D721Med (cell line): Measurements from ENCODE around the gene SULT4A1.

Source experiments
- DNase-seq: peaks from one replicate; pipeline ENCODE4 v3.0.0; 2011; ENCODE audit warnings: low spot score; ENCODE audit not compliant: insufficient read length
- FAIRE-seq: peaks from 2 replicates; lab custom pipeline; 2011; peaks lifted over from hg19 to GRCh38; lab: Jason Lieb, UNC
- TF ChIP-seq, protein P1 (sequence below): IDR thresholded peaks from 2 replicates; pipeline ENCODE4 v1.5.1; 2012; ENCODE audit warnings: mild to moderate bottlenecking, control low read depth; ENCODE audit not compliant: insufficient read depth; ENCODE audit errors: missing control alignments

Gene SULT4A1

DNA sequence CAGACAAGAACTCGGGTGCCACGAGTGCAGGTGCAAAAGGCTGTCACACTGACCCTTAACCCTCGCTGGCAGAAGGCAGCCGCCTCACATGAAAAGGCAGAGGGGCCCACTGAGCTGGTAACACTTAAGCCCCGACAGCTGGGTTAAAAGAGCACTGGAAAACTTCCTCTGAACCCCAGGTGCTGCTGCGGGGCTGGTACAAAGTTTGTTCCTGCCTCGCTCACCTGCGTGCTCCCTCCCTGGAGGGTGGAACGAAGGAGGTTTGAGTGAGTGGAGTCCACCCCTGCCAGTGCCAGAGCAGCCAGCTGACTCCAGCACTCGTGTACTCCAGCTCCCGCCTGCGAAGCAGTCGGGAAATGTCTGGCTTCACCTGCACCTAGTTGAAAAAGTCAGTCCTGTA lies 12.6 kb downstream of the SULT4A1 start:
- TF ChIP-seq, protein P1, sequence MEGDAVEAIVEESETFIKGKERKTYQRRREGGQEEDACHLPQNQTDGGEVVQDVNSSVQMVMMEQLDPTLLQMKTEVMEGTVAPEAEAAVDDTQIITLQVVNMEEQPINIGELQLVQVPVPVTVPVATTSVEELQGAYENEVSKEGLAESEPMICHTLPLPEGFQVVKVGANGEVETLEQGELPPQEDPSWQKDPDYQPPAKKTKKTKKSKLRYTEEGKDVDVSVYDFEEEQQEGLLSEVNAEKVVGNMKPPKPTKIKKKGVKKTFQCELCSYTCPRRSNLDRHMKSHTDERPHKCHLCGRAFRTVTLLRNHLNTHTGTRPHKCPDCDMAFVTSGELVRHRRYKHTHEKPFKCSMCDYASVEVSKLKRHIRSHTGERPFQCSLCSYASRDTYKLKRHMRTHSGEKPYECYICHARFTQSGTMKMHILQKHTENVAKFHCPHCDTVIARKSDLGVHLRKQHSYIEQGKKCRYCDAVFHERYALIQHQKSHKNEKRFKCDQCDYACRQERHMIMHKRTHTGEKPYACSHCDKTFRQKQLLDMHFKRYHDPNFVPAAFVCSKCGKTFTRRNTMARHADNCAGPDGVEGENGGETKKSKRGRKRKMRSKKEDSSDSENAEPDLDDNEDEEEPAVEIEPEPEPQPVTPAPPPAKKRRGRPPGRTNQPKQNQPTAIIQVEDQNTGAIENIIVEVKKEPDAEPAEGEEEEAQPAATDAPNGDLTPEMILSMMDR: no peak
- no peak for FAIRE-seq
- DNase-seq: no peak

- TF ChIP-seq, protein P1: peak; percentile 31
- no peak for FAIRE-seq
- no peak for DNase-seq
Measured at GRCh38 chr22:43848366-43849171, 13.7 kb downstream of the SULT4A1 start.

DNA sequence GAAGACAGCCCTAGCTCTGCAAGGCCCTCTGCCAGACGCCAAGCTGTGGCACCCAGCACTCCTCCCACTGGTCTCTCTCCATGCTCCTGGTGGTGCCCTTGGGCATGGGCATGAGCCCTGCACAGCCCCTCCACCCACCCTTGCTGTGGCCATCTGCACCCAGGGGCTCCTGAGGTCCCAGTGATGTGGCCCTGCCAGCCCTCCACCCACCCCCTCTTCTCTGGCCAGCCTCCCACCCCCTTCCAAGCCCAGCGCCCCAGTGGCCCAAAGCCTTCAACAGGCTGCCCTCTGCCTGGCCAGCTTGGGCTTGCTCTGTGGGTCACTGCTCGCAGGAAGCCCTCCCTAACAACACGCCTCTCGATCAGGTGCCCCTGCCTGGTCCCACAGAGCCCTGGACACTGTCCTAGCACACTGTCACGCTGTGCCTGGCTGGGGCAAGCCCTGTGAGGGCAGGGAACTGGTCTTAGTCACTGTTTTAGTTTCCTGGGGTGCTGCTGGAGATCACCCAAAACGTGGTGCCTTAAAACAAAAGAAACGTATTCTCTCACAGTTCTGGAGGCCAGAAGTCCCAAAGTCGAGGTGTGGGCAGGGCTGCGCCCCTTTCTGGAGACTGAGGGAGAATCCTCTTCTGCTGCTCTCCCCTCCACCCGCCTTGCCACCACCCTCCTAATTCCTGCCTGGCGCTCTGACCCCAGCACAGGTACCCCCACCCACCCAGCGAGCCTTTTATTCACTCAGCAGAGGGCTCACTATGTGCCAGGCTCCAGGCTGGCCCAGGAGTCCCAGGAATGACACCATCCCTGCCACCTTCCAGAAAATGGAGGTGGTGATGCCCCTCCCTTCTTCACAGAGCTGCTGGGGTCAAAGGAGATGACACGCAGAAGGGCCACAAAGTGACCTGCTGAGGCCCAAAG lies 14.7 kb downstream of the SULT4A1 start:
- TF ChIP-seq, protein P1: no peak
- no peak for FAIRE-seq
- no peak for DNase-seq

- TF ChIP-seq, protein P1: no peak
- DNase-seq: no peak
- no peak for FAIRE-seq
Measured at GRCh38 chr22:43846966-43847365, 15.3 kb downstream of the SULT4A1 start.

- TF ChIP-seq, protein P1: no peak
- FAIRE-seq: no peak
- DNase-seq: no peak
Measured at GRCh38 chr22:43845981-43846380, 16.3 kb downstream of the SULT4A1 start.

GRCh38 chr22:43844560-43845545 lies 17.5 kb downstream of the SULT4A1 start:
- no peak for FAIRE-seq
- no peak for DNase-seq
- TF ChIP-seq, protein P1: no peak
